Lower leg skin (tissue), 3 donors: ENCODE data around the gene DNAI1.

ENCODE experiments used
- CTCF ChIP-seq, 3 donors: fragments of 450-650 bp; IDR thresholded peaks; one replicate each; pipeline ENCODE4 v1.5.1; 2016; ENCODE audit warnings: antibody characterized with exemption in 3 of 3, mild to moderate bottlenecking in 3 of 3, moderate library complexity in 2 of 3
- POLR2A ChIP-seq, 2 donors: fragments of 450-650 bp; IDR thresholded peaks; one replicate each; pipeline ENCODE4 v1.6.1; 2016 to 2017; ENCODE audit warnings: antibody characterized with exemption in 2 of 2, mild to moderate bottlenecking in 1 of 2, moderate library complexity in 1 of 2

DNA sequence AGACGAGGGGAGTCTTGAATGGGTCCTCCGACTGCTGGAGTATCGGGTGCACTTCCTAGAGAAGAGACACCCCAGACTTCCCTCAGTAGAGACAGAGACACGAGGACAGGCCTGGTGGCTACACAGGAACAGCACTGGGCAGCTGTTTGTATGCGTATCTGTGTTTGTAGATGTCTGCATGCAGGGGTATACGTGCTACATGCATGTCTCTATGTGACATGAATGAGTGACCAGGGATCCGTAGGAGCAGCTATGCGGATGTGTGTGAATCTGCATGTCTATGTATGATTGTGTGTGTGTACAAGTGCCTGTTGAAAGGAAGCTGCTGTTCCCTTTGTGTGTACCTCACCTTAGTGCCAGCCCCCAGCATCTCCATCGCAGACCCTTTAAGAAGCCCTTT lies 99.8 kb downstream of the DNAI1 start:
- TF ChIP-seq POLR2A (IDR thresholded peaks at IDR 0.05) (no peak), CTCF (IDR thresholded peaks at IDR 0.05) (no peak)
